Adrenal gland (tissue), 5 donors: ENCODE results near the gene ADAMTS17.

Experiments
- POLR2A ChIP-seq, 2 donors: fragments of 450-650 bp; IDR thresholded peaks; one replicate each; pipeline ENCODE4 v1.6.1; 2017; ENCODE audit warnings: antibody characterized with exemption in 2 of 2, mild to moderate bottlenecking in 2 of 2, moderate library complexity in 1 of 2
- TF ChIP-seq, protein P1 (sequence below), 6 experiments: fragments of 450-650 bp in 4 of 6; fragments of 200-600 bp in 2 of 6; sonication (generic) in 1 of 6; IDR thresholded peaks; 1 replicate in 5 of 6; 2 replicates in 1 of 6; pipeline versions ENCODE4 v1.5.1 to v1.8.0; 2016 to 2021; ENCODE audit warnings: antibody characterized with exemption in 6 of 6, mild to moderate bottlenecking in 2 of 6, moderate library complexity in 1 of 6
- donor health status: DM: no; HTN: no; CAD: no.

DNA sequence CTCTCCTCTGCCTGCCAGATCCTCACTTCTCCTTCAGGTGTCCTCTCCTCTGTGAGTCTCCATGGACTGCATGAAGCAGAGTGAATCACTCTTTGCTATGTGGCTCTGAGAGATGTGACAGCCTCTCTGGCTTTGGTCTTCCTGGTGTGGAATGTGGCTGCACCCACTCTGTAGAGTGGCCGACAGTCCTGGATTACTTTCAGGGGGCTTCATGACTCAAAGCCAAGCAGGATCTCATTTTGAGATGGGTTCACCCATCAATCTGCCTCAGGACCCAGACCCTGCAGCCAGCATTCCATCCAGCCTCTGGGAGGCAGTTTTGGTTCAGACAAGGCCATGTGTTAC is 386.6 kb downstream of the ADAMTS17 start:
- TF ChIP-seq, protein P1, sequence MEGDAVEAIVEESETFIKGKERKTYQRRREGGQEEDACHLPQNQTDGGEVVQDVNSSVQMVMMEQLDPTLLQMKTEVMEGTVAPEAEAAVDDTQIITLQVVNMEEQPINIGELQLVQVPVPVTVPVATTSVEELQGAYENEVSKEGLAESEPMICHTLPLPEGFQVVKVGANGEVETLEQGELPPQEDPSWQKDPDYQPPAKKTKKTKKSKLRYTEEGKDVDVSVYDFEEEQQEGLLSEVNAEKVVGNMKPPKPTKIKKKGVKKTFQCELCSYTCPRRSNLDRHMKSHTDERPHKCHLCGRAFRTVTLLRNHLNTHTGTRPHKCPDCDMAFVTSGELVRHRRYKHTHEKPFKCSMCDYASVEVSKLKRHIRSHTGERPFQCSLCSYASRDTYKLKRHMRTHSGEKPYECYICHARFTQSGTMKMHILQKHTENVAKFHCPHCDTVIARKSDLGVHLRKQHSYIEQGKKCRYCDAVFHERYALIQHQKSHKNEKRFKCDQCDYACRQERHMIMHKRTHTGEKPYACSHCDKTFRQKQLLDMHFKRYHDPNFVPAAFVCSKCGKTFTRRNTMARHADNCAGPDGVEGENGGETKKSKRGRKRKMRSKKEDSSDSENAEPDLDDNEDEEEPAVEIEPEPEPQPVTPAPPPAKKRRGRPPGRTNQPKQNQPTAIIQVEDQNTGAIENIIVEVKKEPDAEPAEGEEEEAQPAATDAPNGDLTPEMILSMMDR (IDR thresholded peaks at IDR 0.05): no peak
- no peak for TF ChIP-seq POLR2A (IDR thresholded peaks at IDR 0.05)
